LoVo (cell line): ENCODE measurements around the gene EPS15.
"Not testable (repeated sequence)": the region's sequence is repeated elsewhere in the genome, so short reads cannot be mapped to it uniquely, and the experiment has no call there.

Experiments
- DNase-seq: peaks from one replicate; pipeline ENCODE4 v3.0.0-alpha.2; 2016; ENCODE audit warnings: low spot score

The EPS15 gene

DNA sequence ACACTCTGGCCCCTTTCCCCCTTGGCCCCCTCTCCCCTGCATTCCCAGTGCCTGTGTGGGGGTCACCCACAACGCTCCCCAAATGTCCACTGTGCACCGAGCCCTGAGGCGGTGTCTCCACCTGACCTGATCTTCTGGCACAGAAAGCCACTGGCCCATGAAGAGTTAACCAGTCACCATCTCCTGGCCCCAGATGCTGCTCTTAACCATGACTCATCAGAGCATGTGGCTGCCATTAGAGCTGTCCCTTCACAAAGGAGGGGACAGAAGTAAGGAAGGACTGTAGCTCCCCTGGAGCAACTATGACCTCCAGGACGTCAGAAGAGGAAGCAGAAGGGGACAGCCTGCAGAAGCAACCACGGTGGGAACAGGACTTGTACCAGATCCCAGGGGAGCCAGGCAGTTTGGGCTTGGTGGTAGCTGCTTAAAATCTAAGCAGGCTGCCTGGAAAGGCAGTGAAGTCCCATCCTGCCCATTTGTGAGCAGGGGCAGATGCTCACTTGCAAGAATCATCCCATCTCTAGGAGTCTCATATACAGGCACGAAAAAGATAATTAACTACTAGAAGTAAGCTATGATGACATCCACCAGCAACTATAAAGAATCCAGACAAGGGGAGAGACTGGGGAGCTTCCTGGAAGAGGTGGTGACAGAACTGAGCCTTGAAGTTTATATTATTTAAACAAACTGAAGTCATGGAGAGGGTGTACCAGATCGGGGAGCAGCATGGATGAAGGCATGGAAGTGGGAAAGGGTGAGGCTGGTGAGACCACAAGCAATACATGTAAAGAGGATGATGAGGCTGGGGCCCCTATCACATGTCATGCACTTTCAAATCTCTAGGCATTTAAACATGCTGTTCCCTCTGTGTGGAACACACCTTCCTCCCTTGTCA lies 187.6 kb downstream of the EPS15 start:
- peak; percentile 72 for DNase-seq

DNA sequence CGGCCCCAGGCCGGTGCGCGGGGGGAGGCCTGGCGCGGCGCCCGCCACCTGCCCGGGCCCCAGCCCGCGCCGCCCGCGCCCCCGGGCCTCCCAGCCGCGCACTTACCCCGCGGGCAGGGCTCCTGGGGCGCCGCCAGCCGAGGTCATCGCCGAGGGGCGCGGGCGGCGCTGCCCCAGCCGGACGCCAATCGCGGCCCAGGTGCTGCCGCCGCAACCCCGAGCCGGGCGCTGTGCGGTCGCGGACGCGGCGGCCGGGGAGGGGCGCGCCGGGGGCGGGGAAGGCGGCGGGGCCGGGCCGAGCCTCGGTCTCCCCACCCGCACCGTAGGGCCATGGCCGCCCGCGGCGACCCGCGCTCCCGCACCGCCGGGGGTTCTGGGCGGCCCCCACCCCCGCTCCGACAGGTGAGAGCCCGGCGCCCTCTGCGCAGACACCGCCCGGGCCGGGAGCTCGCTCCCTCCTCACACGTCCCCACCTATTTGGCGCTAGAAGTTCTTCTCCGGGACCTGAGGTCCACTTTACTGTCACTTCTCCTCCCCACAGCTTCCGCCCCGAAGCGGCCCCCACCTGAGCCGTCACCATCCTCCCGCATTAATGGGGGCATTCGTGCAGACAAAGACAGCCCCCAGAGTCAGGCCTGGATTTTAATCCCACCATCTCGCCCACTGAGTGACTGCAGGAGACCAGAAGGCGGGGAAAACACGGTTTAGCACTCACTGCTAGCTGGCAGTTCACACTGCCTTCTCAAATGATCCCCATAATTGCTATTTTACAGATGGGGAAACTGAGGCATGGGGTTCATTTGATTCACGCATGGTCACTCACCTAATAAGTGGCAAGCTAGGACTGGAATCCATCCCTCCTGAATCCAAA lies 188.5 kb downstream of the EPS15 start, which contains the start of gene TTC39A:
Gene TTC39A (minus strand): TSS at position 232 of the 871 bp plus-strand sequence. CDS start 85 bp downstream, at position 147.
- peak; percentile 14 for DNase-seq

DNA sequence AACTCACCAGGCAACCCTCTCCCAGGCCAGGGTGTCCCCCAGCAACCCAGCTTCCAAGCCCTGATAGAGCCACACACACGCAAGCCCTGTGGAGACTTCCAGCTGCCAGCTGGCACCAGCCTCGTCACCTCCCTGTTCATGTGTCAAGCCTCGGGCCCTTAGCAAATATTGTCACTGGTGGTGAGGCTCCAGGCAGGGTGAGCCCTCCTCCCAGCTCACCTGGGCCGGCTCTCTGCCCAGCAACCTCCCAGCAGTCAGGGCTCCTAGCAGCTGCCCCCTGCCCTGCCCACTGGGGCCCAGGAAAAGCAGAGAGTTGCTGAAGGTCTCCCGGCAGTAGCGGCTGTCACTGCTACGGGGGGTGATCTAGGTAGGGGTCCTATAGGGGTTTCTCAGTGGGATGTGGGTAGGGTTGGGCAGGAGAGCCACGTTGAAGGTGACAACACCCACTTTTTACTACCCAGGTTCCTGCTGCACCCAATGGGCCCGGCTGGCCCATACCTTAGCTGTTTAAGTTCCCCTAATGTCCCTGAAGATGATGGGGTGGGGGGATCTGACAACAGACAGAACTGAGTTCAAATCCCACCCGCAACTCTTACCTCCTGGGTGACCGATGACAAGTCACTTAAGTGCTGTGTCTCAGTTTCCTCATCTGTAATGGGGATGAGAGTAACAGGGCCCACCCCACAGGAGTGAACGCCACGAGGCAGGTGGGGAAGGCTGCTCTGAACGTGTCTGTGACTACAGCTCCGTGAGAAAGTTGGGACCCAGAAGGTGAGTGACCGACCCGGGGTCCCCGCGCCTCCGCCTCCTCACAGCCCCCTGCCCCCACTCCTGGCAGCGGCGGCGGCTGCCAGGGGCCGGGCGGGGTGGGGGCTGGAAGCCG lies 189.4 kb downstream of the EPS15 start:
- no peak for DNase-seq

- DNase-seq = no peak
Measured at GRCh38 chr1:51328926-51329325, 190.1 kb downstream of the EPS15 start.

DNA sequence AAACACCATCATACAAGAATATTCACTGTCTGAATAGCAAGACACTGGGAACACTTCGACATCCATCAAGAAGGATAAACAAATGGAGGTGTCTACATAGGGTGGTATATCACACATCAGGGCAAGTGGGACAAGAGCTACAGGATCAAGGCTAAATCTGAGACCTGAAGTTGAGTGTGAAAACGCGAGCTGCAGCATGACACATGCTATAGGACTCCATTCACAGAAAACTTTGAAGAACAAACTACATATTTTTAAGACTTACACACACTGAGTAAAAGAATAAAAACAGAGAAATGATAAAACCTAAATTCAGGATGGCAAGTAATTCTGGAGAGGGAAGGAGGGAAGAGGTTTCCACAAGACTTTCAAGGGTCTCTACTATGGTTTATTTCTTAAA lies 190.8 kb downstream of the EPS15 start:
- DNase-seq = no peak

GRCh38 chr1:51327386-51327785 lies 191.7 kb downstream of the EPS15 start:
- no peak for DNase-seq

- no peak for DNase-seq
Measured at GRCh38 chr1:51326839-51327238, 192.2 kb downstream of the EPS15 start.

DNA sequence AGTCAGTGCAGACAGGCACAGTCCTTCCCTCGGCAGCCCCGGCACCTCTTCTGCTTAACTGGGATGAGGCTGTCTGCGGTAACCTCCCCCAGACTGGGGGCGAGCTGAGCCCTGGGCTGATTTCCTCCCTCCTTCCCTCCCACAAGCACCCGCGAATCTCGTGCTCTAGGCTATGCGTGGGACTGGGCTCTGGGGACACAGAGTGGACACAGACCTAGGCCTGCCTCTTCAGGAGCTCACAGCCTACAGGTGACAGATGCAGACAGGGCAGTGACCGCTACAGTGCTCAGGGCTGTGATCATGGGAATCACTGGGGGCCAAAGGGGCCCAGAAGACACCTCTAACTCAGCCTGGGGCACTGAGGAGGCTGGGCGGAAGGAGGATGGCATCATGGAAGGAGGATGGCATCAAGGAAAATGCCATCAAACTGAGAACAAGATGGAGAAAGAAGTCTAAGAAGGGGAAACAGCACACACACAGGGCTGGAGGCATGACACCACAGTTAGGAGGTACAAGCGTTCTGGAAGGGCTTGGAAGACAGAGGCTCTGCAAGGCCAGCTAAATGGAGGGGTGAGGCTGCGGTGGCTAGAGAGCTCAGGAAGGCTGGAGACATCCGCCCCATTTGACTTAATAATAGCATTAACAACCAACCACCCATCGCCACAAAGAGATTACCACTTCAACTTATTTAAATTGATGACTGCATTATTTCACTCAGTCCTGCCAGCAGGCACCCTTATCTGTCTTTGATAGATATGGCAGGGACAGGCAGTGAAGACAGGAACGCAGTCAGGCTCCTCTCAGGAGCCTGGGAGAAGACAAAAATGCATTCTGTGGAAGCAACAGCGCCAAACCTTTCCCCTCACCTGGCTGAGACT lies 192.9 kb downstream of the EPS15 start:
- no peak for DNase-seq

- DNase-seq = no peak
Measured at GRCh38 chr1:51325391-51325790, 193.7 kb downstream of the EPS15 start.

- not testable (repeated sequence) for DNase-seq
Measured at GRCh38 chr1:51325011-51325385, 194.1 kb downstream of the EPS15 start.

GRCh38 chr1:51324251-51325010 lies 194.6 kb downstream of the EPS15 start:
- DNase-seq = no peak

- no peak for DNase-seq
Measured at GRCh38 chr1:51323778-51324177, 195.3 kb downstream of the EPS15 start.

- DNase-seq = no peak
Measured at GRCh38 chr1:51322417-51323101, 196.5 kb downstream of the EPS15 start.

DNA sequence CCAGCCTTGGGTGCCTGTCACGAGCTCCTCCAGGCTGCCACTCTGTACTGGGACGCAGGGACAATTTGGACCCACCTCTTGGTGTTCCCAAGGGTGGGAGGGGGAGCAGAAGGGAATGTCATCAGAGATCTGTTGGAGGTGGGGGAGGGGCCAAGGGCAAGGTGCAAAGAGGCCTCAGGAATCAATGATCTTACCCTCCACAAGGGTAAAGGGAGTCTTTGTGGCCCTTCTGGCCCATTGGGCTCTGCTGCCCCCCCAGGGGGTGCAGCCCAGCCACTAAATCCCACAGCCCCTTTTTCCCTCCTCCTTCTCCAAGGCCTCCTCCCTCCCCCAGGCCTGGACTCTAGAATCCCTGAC lies 197.2 kb downstream of the EPS15 start:
- DNase-seq = no peak

- DNase-seq = no peak
Measured at GRCh38 chr1:51320967-51321923, 197.8 kb downstream of the EPS15 start.

- DNase-seq = no peak
Measured at GRCh38 chr1:51317798-51318197, 201.3 kb downstream of the EPS15 start.

DNA sequence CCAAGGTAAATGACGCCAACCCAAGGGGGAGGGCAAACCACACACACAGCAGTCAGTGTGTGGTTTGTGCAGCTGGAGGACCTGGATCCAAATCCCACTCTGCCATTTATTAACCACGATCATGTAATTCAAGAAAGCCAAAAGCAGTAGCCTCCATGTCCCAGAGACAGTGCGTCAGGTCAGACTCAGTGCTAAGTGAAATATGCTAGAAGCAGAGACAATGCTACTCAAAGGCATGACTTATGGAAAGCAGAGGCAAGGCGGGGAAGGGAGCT lies 202.3 kb downstream of the EPS15 start:
- DNase-seq = no peak

DNA sequence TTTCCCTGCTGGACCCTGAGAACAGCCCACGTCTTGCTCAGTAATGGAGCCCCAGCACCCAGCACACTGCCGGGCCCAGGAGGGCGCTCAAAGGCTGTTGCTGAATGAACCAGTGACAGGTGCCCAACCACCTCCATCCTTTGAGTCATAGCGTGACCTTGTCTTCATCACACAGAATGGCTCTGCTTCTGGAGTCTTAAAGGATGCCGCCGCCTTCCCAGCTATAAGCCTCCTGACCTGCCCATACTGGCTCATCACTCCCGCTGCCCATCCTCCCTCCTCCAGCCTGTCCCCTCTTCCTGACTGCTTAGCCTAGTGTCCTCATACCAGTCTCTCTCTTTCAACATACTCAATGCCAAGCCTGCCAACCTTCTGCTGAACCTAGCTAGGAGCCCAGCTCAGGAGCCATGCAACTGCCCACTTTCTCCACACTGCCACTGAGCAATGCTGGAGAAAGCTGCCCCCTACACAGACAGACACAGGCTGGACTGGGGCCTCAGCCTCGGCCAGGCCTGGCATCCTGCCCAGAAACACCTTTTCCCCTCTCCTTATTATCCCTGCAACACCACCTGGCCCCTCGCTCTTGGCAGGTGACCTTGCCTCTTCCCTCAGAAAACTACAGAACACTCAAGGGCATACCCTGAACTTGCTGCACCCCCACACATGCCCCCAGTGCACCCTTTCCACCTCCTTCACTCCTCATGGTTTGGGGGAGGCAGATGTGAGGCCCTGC lies 202.8 kb downstream of the EPS15 start:
- DNase-seq = no peak
